Ovary (tissue), 9 donors: Measurements from ENCODE around the gene MAGI1. TPM values are rescaled to one million over a fixed set of nuclear protein-coding genes. Genes with fewer than 3 reads are reported as not detected.
"Not testable (repeated sequence)": the region's sequence is repeated elsewhere in the genome, so short reads cannot be mapped to it uniquely, and the experiment has no call there.

Experiments
- DNase-seq, 5 donors: peaks; one replicate each; pipeline ENCODE4 v3.0.0-alpha.2; 2019 to 2020
- H3K27ac ChIP-seq, 2 donors: fragments of 200-600 bp; one replicate each; pipeline versions ENCODE4 v1.5.1 to v1.8.0; 2019 to 2022
- H3K27me3 ChIP-seq: fragments of 200-600 bp; one replicate; pipeline ENCODE4 v1.8.0; 2022
- H3K36me3 ChIP-seq: fragments of 200-600 bp; sonication (generic); one replicate; pipeline ENCODE4 v1.5.1; 2019
- H3K4me1 ChIP-seq: one replicate; pipeline ENCODE4 v1.8.1; 2013; ENCODE audit warnings: mild to moderate bottlenecking, moderate library complexity; ENCODE audit not compliant: insufficient read depth
- H3K4me3 ChIP-seq: fragments of 200-600 bp; sonication (generic); one replicate; pipeline ENCODE4 v1.5.1; 2017
- H3K9me3 ChIP-seq, 2 donors: fragments of 200-600 bp in 1 of 2; sonication (generic) in 1 of 2; one replicate each; pipeline versions ENCODE4 v1.5.1 to v1.8.1; 2013 to 2019; ENCODE audit warnings: mild to moderate bottlenecking in 1 of 2, moderate library complexity in 1 of 2
- EP300 ChIP-seq: sonication (generic); formaldehyde crosslinking; IDR thresholded peaks from one replicate; pipeline ENCODE4 v1.6.1; 2017; ENCODE audit warnings: antibody characterized with exemption
- POLR2A ChIP-seq: fragments of 450-650 bp; IDR thresholded peaks from one replicate; pipeline ENCODE4 v1.6.1; 2017; ENCODE audit warnings: antibody characterized with exemption, mild to moderate bottlenecking, moderate library complexity
- WGBS, 3 donors: extraction: QIAGEN DNeasy Blood & Tissue Kit in 1 of 3; methylation state at CpG; one replicate each; pipeline versions ENCODE4 v1.1.5 to v1.1.7; 2013 to 2017; 5-methylcytosine and 5-hydroxymethylcytosine counted together
- intact Hi-C, 4 donors: fragments of 100-400 bp; cut with DNase I; formaldehyde crosslinking; loops; one replicate each; pipeline versions ENCODE4 v1.11.0 to v1.15.1; 2022 to 2023
- polyA plus RNA-seq, 2 donors: library from polyadenylated mRNA; stranded (reverse); fragments of 200-250 nt in 1 of 2; fragments of 350-450 nt in 1 of 2; fragmentation: Illumina TruSeq in 1 of 2; extraction: RNeasy Lipid Tissue Mini Kit (QIAGEN cat#74804) in 1 of 2; gene quantifications; one replicate each; pipeline ENCODE4 v1.2.3, GENCODE V29; 2013 to 2014
- total RNA-seq, 7 donors: library from RNA; depleted of rRNA in 2 of 7; stranded (reverse); fragments of >200 nt in 2 of 7; fragmentation: NEBNext Ultra II Directional in 3 of 7; extraction: Animal tissue kit (Norgen Biotek cat#: 25700) in 3 of 7; gene quantifications; one replicate each; pipeline versions ENCODE4 v1.1.0 to v1.2.4, GENCODE V29; 2016 to 2023
- TF ChIP-seq, protein P1 (sequence below), 3 donors: fragments of 450-650 bp in 2 of 3; fragments of 200-600 bp in 1 of 3; IDR thresholded peaks; one replicate each; pipeline versions ENCODE4 v1.5.1 to v1.8.0; 2016 to 2022; ENCODE audit warnings: antibody characterized with exemption in 3 of 3, mild to moderate bottlenecking in 1 of 3
- donor health status: DM: no; HTN: no; CAD: no; lungs with moderate emphysema.
- donor health status: DM: no; HTN: no; CAD: no.
- donor health status: Bipolar disorder and iron deficiency.
- donor health status: DM: yes; HTN: yes; CAD: no.
- donor health status: DM: no; HTN: no; CAD: no.
- donor health status: DM: yes; HTN: yes; CAD: no.

The MAGI1 gene
- total and polyA plus RNA-seq, 9 donors: 5.5 to 35.7 (median 8.7) TPM

DNA sequence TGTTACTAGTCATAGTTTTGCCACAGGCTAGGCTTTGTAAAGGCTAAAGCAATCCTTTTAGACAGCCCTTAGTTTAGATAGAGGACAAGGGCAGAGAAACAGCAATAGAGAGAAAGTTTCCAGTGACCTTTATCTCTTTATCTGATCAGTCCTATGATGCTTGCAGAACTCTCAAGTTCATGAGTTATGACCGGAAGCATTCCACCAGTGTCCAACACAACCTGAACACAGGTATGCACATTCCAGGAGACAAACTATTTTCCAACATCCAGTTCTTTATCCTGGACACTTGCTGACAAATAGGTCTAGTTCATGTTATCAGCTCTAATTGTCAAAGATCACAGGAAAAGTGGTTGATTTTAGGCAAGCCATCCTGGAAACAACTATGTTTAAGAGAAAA is 422.2 kb downstream of the MAGI1 start:
- H3K9me3 ChIP-seq: no peaks in the 10 kb centered on the region
- H3K4me3 ChIP-seq: no peak overlapping the region
- DNase-seq: no peak
- intact Hi-C loops: no loop called here
- no peaks in the 10 kb centered on the region for H3K36me3 ChIP-seq
- 94 to 100% (median 94%) methylated on average over 1 of the region's 1 CpG for WGBS, 3 donors
- H3K4me1 ChIP-seq: peaks cover 2% of the 10 kb centered on the region
- TF ChIP-seq EP300 (no peak), POLR2A (no peak)
- no peaks in the 10 kb centered on the region for H3K27me3 ChIP-seq
- no peak overlapping the region for H3K27ac ChIP-seq

DNA sequence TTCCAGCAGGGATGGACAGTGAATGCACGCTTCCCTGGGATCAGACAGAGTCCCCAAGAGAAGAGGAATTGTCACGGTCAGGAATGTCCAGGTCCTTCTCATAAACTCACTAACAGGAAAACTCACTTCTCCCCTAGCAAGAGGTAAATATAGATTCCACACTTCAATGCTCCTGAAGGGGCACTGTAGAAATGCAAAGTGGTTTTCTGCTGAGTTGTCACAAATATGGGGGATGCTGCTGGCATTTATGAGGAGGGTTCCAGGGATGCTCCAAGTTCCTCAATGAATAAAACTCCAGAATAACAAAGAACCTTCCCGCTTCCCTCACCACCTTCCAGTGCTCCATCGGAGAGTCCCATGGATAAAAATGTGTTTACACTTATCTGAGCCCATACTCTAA is 423.4 kb downstream of the MAGI1 start:
- Histone ChIP-seq H3K36me3 (no peaks in the 10 kb centered on the region), H3K27ac (no peak overlapping the region), H3K4me1 (peaks cover 2% of the 10 kb centered on the region), H3K27me3 (no peaks in the 10 kb centered on the region), H3K4me3 (no peak overlapping the region), H3K9me3 (no peaks in the 10 kb centered on the region)
- DNase-seq: no peak
- no peak for TF ChIP-seq POLR2A
- TF ChIP-seq, protein P1, sequence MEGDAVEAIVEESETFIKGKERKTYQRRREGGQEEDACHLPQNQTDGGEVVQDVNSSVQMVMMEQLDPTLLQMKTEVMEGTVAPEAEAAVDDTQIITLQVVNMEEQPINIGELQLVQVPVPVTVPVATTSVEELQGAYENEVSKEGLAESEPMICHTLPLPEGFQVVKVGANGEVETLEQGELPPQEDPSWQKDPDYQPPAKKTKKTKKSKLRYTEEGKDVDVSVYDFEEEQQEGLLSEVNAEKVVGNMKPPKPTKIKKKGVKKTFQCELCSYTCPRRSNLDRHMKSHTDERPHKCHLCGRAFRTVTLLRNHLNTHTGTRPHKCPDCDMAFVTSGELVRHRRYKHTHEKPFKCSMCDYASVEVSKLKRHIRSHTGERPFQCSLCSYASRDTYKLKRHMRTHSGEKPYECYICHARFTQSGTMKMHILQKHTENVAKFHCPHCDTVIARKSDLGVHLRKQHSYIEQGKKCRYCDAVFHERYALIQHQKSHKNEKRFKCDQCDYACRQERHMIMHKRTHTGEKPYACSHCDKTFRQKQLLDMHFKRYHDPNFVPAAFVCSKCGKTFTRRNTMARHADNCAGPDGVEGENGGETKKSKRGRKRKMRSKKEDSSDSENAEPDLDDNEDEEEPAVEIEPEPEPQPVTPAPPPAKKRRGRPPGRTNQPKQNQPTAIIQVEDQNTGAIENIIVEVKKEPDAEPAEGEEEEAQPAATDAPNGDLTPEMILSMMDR (IDR thresholded peaks at IDR 0.05): no peak
- TF ChIP-seq EP300: no peak
- 96 to 97% (median 96%) methylated on average over 4 of the region's 4 CpGs for WGBS, 3 donors
- intact Hi-C loops: no loop called here

DNA sequence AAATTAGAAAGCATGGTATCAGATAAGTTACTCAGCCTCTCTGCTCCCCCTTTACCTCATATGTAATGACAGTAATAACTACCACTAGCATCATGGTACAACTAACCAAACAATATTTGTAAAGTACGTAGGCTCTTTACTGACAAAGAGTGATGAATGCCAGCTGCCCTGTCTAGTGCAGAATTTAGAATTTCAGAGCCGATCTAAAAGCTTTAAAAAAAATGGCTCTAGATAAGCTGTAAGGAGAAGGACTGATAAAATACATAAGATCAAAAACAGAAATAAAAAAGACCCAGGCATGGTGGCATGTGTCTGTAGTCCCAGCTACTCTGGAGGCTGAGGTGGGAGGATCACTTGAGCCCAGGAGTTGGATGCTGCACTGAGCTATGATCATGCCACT is 424.1 kb downstream of the MAGI1 start:
- WGBS, 3 donors: 62 to 71% (median 69%) methylated on average over 2 of the region's 2 CpGs
- DNase-seq: no peak
- Histone ChIP-seq H3K27ac (no peak overlapping the region), H3K9me3 (no peaks in the 10 kb centered on the region), H3K27me3 (no peaks in the 10 kb centered on the region), H3K4me1 (peaks cover 2% of the 10 kb centered on the region), H3K36me3 (no peaks in the 10 kb centered on the region), H3K4me3 (no peak overlapping the region)
- intact Hi-C loops: no loop called here
- TF ChIP-seq EP300 (no peak), POLR2A (no peak)
- TF ChIP-seq, protein P1 (IDR thresholded peaks at IDR 0.05): no peak

DNA sequence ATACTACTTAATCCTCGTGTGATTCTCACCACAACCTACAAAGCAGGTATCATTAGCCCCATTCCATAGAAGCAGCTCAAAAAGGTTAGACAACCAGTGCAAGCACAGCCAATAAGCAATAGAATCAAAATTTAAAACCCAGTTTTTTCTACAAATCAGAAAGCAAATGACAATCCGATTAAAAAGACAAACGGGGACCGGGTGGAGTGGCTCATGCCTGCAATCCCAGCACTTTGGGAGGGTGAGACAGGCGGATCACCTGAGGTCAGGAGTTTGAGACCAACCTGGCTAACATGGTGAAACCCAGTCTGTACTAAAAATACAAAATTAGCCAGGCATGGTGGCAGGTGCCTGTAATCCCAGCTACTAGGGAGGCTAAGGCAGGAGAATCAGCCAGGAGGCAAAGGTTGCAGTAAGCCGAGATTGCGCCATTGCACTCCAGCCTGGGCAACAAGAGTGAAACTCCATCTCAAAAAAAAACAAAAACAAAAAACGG is 430.7 kb downstream of the MAGI1 start:
- H3K27me3 ChIP-seq, intact Hi-C loops, H3K9me3 ChIP-seq, DNase-seq, H3K4me1 ChIP-seq, H3K27ac ChIP-seq, H3K36me3 ChIP-seq, H3K4me3 ChIP-seq: not testable (repeated sequence)
- WGBS, 3 donors: 92 to 94% (median 93%) methylated on average over 8 of the region's 8 CpGs

DNA sequence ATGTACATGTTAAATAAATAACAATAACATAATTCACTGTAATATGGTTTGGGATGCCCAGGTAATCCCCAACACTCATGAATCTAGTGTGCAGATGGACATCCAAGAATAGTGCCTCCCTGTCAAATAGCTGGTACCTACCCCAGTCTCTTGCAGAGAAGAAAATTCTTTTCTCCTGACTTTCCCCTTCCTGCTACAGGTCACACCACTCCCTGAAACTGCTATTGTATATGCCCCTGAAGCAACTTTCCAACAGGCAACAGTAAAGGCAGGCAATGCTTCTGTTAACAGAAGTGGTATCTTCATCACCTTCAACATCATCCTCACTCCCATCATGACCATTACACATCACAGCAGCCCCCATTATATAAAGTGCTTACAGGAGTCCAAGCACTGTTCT is 431.6 kb downstream of the MAGI1 start:
- intact Hi-C loops: no loop called here
- peaks cover 2% of the 10 kb centered on the region for H3K4me1 ChIP-seq
- H3K36me3 ChIP-seq: no peaks in the 10 kb centered on the region
- H3K9me3 ChIP-seq: no peaks in the 10 kb centered on the region
- DNase-seq: no peak
- H3K27me3 ChIP-seq: no peaks in the 10 kb centered on the region
- TF ChIP-seq EP300: no peak
- no peak for TF ChIP-seq POLR2A
- TF ChIP-seq, protein P1 (IDR thresholded peaks at IDR 0.05): no peak
- H3K27ac ChIP-seq: no peak overlapping the region
- H3K4me3 ChIP-seq: no peak overlapping the region
